ENCODE data around the gene CASZ1.

Gene CASZ1

DNA sequence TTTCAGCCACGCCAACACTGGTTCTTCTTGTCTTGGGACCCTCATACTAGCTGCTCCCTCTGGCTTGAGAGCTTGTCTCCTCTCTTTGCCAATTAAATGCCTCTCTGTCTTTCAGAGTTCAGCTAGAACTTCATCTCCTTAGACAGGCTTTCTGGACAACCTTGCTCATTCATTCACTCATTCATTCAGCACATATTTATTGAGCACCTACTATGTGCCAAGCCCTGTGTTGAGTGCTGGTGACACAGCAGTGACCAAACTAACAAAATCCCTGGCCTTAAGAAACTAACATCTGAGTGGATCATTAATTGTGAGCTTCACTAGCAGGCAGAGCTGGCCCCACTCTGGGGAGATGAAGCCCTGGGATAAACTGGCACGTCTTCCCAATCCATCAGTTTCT lies 24.9 kb upstream of the CASZ1 start:
- Histone ChIP-seq H3K4me2 (ENCODE audit: insufficient read depth, low read length) (no peak overlapping the region), H3K36me3 (ENCODE audit: insufficient read depth, low read length) (no peaks in the 10 kb centered on the region), H3K4me1 (ENCODE audit: insufficient read depth, low read length) (no peaks in the 10 kb centered on the region), H3K9me3 (ENCODE audit: insufficient read depth, low read length, severe bottlenecking) (no peaks in the 10 kb centered on the region), H3K9ac (ENCODE audit: low read depth, low read length) (no peak overlapping the region), H4K20me1 (ENCODE audit: insufficient read depth, low read length) (0 out of 2 replicates have a peak, but pooled peaks cover 14% of the 10 kb centered on the region), H3K27ac (ENCODE audit: low read length) (no peak overlapping the region), H3K4me3 (ENCODE audit: low read depth in 1 of 2, low read length in 2 of 2) (no peak overlapping the region), H2AFZ (ENCODE audit: low read depth, low read length) (no peak overlapping the region), H3K27me3 (ENCODE audit: insufficient read depth, low read length, poor library complexity) (peaks cover 9% of the 10 kb centered on the region), H3K79me2 (ENCODE audit: insufficient read depth, low read length) (no peaks in the 10 kb centered on the region)
- TF ChIP-seq EZH2 (IDR thresholded peaks at IDR 0.05; ENCODE audit: borderline replicate concordance, low read depth, low read length, severe bottlenecking): no peak
- TF ChIP-seq, protein P1, sequence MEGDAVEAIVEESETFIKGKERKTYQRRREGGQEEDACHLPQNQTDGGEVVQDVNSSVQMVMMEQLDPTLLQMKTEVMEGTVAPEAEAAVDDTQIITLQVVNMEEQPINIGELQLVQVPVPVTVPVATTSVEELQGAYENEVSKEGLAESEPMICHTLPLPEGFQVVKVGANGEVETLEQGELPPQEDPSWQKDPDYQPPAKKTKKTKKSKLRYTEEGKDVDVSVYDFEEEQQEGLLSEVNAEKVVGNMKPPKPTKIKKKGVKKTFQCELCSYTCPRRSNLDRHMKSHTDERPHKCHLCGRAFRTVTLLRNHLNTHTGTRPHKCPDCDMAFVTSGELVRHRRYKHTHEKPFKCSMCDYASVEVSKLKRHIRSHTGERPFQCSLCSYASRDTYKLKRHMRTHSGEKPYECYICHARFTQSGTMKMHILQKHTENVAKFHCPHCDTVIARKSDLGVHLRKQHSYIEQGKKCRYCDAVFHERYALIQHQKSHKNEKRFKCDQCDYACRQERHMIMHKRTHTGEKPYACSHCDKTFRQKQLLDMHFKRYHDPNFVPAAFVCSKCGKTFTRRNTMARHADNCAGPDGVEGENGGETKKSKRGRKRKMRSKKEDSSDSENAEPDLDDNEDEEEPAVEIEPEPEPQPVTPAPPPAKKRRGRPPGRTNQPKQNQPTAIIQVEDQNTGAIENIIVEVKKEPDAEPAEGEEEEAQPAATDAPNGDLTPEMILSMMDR (IDR thresholded peaks at IDR 0.05; ENCODE audit: borderline replicate concordance, extremely low read depth, low read length, poor library complexity, severe bottlenecking): no peak
- no peak for ATAC-seq (ENCODE audit: insufficient read depth, low read depth)
- DNase-seq: no peak

- H2AFZ ChIP-seq (ENCODE audit: low read depth, low read length): no peak overlapping the region
- H3K27ac ChIP-seq (ENCODE audit: low read length): no peak overlapping the region
These were observed 24.0 kb upstream of the CASZ1 start for GRCh38 chr1:10820422-10820821.

GRCh38 chr1:10819198-10819901 lies 22.9 kb upstream of the CASZ1 start:
- TF ChIP-seq EZH2 (IDR thresholded peaks at IDR 0.05; ENCODE audit: borderline replicate concordance, low read depth, low read length, severe bottlenecking): no peak
- TF ChIP-seq, protein P1 (IDR thresholded peaks at IDR 0.05; ENCODE audit: borderline replicate concordance, extremely low read depth, low read length, poor library complexity, severe bottlenecking): no peak
- ATAC-seq (ENCODE audit: insufficient read depth, low read depth): no peak

More at GRCh38 chr1:10820422-10820821, 24.0 kb upstream of the CASZ1 start:
- 0 out of 2 replicates have a peak, but pooled peaks cover 16% of the 10 kb centered on the region for H4K20me1 ChIP-seq (ENCODE audit: insufficient read depth, low read length)
- H3K9me3 ChIP-seq (ENCODE audit: insufficient read depth, low read length, severe bottlenecking): no peaks in the 10 kb centered on the region
- no peak for DNase-seq
- H3K4me1 ChIP-seq (ENCODE audit: insufficient read depth, low read length): no peaks in the 10 kb centered on the region
- H3K9ac ChIP-seq (ENCODE audit: low read depth, low read length): no peak overlapping the region
- H3K79me2 ChIP-seq (ENCODE audit: insufficient read depth, low read length): no peaks in the 10 kb centered on the region
- H3K27me3 ChIP-seq (ENCODE audit: insufficient read depth, low read length, poor library complexity): peaks cover 14% of the 10 kb centered on the region
- H3K4me3 ChIP-seq (ENCODE audit: low read depth in 1 of 2, low read length in 2 of 2): no peak overlapping the region
- no peak overlapping the region for H3K4me2 ChIP-seq (ENCODE audit: insufficient read depth, low read length)
- no peak for ATAC-seq (ENCODE audit: insufficient read depth, low read depth)
- H3K36me3 ChIP-seq (ENCODE audit: insufficient read depth, low read length): no peaks in the 10 kb centered on the region
- TF ChIP-seq EZH2 (IDR thresholded peaks at IDR 0.05; ENCODE audit: borderline replicate concordance, low read depth, low read length, severe bottlenecking): no peak
- TF ChIP-seq, protein P1 (IDR thresholded peaks at IDR 0.05; ENCODE audit: borderline replicate concordance, extremely low read depth, low read length, poor library complexity, severe bottlenecking): no peak

More at GRCh38 chr1:10819198-10819901, 22.9 kb upstream of the CASZ1 start:
- 0 out of 2 replicates have a peak, but pooled peaks cover 16% of the 10 kb centered on the region for H4K20me1 ChIP-seq (ENCODE audit: insufficient read depth, low read length)
- H3K79me2 ChIP-seq (ENCODE audit: insufficient read depth, low read length): no peaks in the 10 kb centered on the region
- no peak overlapping the region for H3K27ac ChIP-seq (ENCODE audit: low read length)
- no peaks in the 10 kb centered on the region for H3K36me3 ChIP-seq (ENCODE audit: insufficient read depth, low read length)
- no peak for DNase-seq
- H3K4me3 ChIP-seq (ENCODE audit: low read depth in 1 of 2, low read length in 2 of 2): no peak overlapping the region
- H3K9ac ChIP-seq (ENCODE audit: low read depth, low read length): no peak overlapping the region
- no peaks in the 10 kb centered on the region for H3K9me3 ChIP-seq (ENCODE audit: insufficient read depth, low read length, severe bottlenecking)
- H3K27me3 ChIP-seq (ENCODE audit: insufficient read depth, low read length, poor library complexity): peaks cover 15% of the 10 kb centered on the region
- H3K4me1 ChIP-seq (ENCODE audit: insufficient read depth, low read length): no peaks in the 10 kb centered on the region
- no peak overlapping the region for H3K4me2 ChIP-seq (ENCODE audit: insufficient read depth, low read length)
- H2AFZ ChIP-seq (ENCODE audit: low read depth, low read length): no peak overlapping the region

Measured in DND-41 (cell line).